B cell (primary cell): Measurements from ENCODE around the gene KCNAB3.

ENCODE experiments used
- EZH2 ChIP-seq: IDR thresholded peaks from 2 replicates; pipeline ENCODE4 v1.6.1; 2012; ENCODE audit warnings: borderline replicate concordance, low read depth, mild to moderate bottlenecking, moderate library complexity, low read length; ENCODE audit not compliant: insufficient read depth, poor library complexity, severe bottlenecking
- TF ChIP-seq, protein P1 (sequence below): fragments of 200-600 bp; IDR thresholded peaks from one replicate; pipeline ENCODE4 v1.8.0; 2022; ENCODE audit warnings: antibody characterized with exemption, mild to moderate bottlenecking

DNA sequence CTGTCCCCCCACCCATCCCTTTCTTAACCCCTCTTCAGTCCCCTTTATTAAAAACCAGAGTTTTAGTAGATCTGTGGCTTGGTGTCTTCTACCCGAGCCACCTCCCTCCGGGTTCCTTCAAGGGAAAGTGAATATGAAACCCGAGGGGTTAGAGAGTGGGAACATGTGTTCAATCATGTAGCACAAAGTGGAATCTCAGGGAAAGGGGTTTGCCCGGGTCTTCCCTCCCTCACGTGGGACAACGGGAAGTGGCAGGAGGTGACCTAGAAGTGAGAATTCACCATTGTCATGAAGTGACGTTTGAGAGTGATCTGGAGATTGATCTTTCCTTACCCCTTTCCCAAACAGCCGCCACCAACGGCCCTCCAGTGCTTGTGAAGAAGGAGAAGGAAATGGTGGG, 18.5 kb downstream of the KCNAB3 start:
- TF ChIP-seq, protein P1, sequence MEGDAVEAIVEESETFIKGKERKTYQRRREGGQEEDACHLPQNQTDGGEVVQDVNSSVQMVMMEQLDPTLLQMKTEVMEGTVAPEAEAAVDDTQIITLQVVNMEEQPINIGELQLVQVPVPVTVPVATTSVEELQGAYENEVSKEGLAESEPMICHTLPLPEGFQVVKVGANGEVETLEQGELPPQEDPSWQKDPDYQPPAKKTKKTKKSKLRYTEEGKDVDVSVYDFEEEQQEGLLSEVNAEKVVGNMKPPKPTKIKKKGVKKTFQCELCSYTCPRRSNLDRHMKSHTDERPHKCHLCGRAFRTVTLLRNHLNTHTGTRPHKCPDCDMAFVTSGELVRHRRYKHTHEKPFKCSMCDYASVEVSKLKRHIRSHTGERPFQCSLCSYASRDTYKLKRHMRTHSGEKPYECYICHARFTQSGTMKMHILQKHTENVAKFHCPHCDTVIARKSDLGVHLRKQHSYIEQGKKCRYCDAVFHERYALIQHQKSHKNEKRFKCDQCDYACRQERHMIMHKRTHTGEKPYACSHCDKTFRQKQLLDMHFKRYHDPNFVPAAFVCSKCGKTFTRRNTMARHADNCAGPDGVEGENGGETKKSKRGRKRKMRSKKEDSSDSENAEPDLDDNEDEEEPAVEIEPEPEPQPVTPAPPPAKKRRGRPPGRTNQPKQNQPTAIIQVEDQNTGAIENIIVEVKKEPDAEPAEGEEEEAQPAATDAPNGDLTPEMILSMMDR: no peak
- no peak for TF ChIP-seq EZH2
